ENCODE results near the gene WDR55. TPM values are rescaled to one million over a fixed set of nuclear protein-coding genes. Genes with fewer than 3 reads are reported as not detected.
A peak's percentile ranks its signal among the peaks of the same experiment; 100 is the strongest.

Gene WDR55
- total and polyA plus RNA-seq, 2 of the 13 experiments (the other 11 are each of a cell fraction or from before 2014, with no cell fraction given) = 17.7 to 18.2 TPM

- peak; percentile 76; the same call in 1 of the 2 replicates for TF ChIP-seq CCDC6 (CRISPR knock-in tag; IDR thresholded peaks at IDR 0.05)
- TF ChIP-seq ZXDC (CRISPR knock-in tag; IDR thresholded peaks at IDR 0.05) = peak; percentile 89
- TF ChIP-seq, protein P1, sequence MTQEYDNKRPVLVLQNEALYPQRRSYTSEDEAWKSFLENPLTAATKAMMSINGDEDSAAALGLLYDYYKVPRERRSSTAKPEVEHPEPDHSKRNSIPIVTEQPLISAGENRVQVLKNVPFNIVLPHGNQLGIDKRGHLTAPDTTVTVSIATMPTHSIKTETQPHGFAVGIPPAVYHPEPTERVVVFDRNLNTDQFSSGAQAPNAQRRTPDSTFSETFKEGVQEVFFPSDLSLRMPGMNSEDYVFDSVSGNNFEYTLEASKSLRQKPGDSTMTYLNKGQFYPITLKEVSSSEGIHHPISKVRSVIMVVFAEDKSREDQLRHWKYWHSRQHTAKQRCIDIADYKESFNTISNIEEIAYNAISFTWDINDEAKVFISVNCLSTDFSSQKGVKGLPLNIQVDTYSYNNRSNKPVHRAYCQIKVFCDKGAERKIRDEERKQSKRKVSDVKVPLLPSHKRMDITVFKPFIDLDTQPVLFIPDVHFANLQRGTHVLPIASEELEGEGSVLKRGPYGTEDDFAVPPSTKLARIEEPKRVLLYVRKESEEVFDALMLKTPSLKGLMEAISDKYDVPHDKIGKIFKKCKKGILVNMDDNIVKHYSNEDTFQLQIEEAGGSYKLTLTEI (CRISPR knock-in tag; conservative IDR thresholded peaks at IDR 0.05) = no peak
- 0 out of 2 replicates have a peak, but pooled peaks have one; percentile 83 for TF ChIP-seq PCBP1 (IDR thresholded peaks at IDR 0.05; ENCODE audit: borderline replicate concordance, low read depth, low read length)
- peak; percentile 84 for TF ChIP-seq ZNF780A (CRISPR knock-in tag; IDR thresholded peaks at IDR 0.05)
- 0 out of 2 replicates have a peak, but pooled peaks have one; percentile 26 for TF ChIP-seq CENPT (CRISPR knock-in tag; IDR thresholded peaks at IDR 0.05; ENCODE audit: low read depth)
- TF ChIP-seq NR2F6 (IDR thresholded peaks at IDR 0.05) = no peak
- no peak; the same call in 1 of the 2 replicates for TF ChIP-seq NR2F6 (CRISPR knock-in tag; IDR thresholded peaks at IDR 0.05)
- TF ChIP-seq DNMT3B (CRISPR knock-in tag; conservative IDR thresholded peaks at IDR 0.05) = no peak
- TF ChIP-seq SNAPC4 (CRISPR knock-in tag; IDR thresholded peaks at IDR 0.05) = peak; percentile 89
- 0 out of 2 replicates have a peak, but pooled peaks have one; percentile 16 for TF ChIP-seq NFIC (IDR thresholded peaks at IDR 0.05; ENCODE audit: low read length)
- TF ChIP-seq NFKBIZ (CRISPR knock-in tag; IDR thresholded peaks at IDR 0.05) = peak; percentile 26; the same call in 1 of the 2 replicates
- TF ChIP-seq ZSCAN21 (CRISPR knock-in tag; IDR thresholded peaks at IDR 0.05; ENCODE audit: borderline replicate concordance) = no peak
- no peak for TF ChIP-seq TRIM24 (CRISPR knock-in tag; IDR thresholded peaks at IDR 0.05)
- no peak; the same call in 1 of the 2 replicates for TF ChIP-seq GZF1 (CRISPR knock-in tag; IDR thresholded peaks at IDR 0.05)
- TF ChIP-seq SOX13 (IDR thresholded peaks at IDR 0.05) = no peak
- no peak; a peak in 1 of 4 replicates for TF ChIP-seq SOX13 (CRISPR knock-in tag; conservative IDR thresholded peaks at IDR 0.05 in 1 of 2, IDR thresholded peaks at IDR 0.05 in 1 of 2)
Measured at GRCh38 chr5:140690941-140691924, 26.5 kb downstream of the WDR55 start, which contains the start of the genes HARS1 and HARS2 (continued).

Measured in HepG2 (cell line).